ENCODE measurements around the gene PABPN1. TPM values are rescaled to one million over a fixed set of nuclear protein-coding genes. Genes with fewer than 3 reads are reported as not detected.
A peak's percentile ranks its signal among the peaks of the same experiment; 100 is the strongest.

The PABPN1 gene
- total RNA-seq, 3 donors from 2014 or later (not counting 1 experiment from before 2014, with no cell fraction given) = 226 to 261 (median 238) TPM

DNA sequence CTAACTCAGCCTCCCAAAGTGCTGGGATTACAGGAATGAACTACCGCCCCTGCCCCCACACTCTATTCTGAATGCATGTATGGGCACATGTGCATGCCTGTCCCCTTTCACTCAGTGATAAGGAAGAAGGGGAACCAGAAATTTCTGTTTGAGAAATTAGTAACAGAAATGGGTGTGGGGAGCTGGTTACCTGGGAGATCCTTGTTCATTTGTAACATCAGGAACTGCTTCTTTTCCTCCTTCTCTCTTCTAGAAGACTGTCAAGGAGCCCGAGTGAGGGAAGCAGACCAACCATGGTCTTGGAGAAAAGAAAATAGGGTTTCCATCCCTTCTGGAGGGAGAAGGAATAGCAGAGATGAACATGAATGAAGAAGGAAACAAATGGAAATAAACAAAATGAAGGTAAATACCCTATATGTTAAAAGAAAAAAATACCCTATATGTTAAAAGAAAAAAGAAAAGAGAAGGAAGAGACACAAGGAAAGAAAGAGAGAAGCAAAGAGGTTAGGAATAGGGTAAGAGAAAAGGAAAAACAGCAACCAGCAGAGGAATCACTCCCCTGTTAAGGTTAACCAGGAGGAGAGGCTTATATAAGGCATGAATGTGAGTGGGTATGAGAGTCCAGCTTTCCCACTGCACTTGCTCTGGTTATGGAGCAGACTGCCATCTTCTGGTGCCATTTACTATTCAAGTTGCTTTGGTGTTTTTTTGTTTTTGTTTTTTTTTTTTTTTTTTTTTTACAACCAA lies 21.9 kb upstream of the PABPN1 start:
- no peaks in the 10 kb centered on the region for H3K27me3 ChIP-seq (ENCODE audit: control insufficient read depth, insufficient read depth, low read length)
- Mint-ChIP-seq H3K27ac (peak overlapping the region; percentile 92 to 99), H3K9me3 (no peaks in the 10 kb centered on the region), H3K4me1 (peaks cover 20 to 33% of the 10 kb centered on the region in 2 donors), H3K4me3 (peak overlapping the region; percentile 68), H3K27me3 (ENCODE audit: low read depth in 2 of 2) (no peaks in the 10 kb centered on the region), H3K36me3 (no peaks in the 10 kb centered on the region)
- DNase-seq = peak in 1 of 2 donors; percentile 70
- intact Hi-C loops (cut with micrococcal nuclease) = loop anchor here (2.0 kb wide), 1 partner anchor 179 kb away; no protein-coding TSS in a partner anchor
- no peak overlapping the region for H3K4me3 ChIP-seq (ENCODE audit: low read length)
- 100% methylated on average over 1 of the region's 2 CpGs for WGBS (ENCODE audit: insufficient coverage)
- H3K27ac ChIP-seq (ENCODE audit: low read length) = no peak overlapping the region
- H3K4me1 ChIP-seq (ENCODE audit: control insufficient read depth, insufficient read depth, low read length) = peaks cover 31% of the 10 kb centered on the region
- TF ChIP-seq, protein P1, sequence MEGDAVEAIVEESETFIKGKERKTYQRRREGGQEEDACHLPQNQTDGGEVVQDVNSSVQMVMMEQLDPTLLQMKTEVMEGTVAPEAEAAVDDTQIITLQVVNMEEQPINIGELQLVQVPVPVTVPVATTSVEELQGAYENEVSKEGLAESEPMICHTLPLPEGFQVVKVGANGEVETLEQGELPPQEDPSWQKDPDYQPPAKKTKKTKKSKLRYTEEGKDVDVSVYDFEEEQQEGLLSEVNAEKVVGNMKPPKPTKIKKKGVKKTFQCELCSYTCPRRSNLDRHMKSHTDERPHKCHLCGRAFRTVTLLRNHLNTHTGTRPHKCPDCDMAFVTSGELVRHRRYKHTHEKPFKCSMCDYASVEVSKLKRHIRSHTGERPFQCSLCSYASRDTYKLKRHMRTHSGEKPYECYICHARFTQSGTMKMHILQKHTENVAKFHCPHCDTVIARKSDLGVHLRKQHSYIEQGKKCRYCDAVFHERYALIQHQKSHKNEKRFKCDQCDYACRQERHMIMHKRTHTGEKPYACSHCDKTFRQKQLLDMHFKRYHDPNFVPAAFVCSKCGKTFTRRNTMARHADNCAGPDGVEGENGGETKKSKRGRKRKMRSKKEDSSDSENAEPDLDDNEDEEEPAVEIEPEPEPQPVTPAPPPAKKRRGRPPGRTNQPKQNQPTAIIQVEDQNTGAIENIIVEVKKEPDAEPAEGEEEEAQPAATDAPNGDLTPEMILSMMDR (IDR thresholded peaks at IDR 0.05) = peak; percentile 15
- ATAC-seq = no peak
- no peaks in the 10 kb centered on the region for H3K9me3 ChIP-seq (ENCODE audit: control insufficient read depth, insufficient read depth, low read length)
- H3K36me3 ChIP-seq (ENCODE audit: control insufficient read depth, insufficient read depth, low read length) = peaks cover 15% of the 10 kb centered on the region

DNA sequence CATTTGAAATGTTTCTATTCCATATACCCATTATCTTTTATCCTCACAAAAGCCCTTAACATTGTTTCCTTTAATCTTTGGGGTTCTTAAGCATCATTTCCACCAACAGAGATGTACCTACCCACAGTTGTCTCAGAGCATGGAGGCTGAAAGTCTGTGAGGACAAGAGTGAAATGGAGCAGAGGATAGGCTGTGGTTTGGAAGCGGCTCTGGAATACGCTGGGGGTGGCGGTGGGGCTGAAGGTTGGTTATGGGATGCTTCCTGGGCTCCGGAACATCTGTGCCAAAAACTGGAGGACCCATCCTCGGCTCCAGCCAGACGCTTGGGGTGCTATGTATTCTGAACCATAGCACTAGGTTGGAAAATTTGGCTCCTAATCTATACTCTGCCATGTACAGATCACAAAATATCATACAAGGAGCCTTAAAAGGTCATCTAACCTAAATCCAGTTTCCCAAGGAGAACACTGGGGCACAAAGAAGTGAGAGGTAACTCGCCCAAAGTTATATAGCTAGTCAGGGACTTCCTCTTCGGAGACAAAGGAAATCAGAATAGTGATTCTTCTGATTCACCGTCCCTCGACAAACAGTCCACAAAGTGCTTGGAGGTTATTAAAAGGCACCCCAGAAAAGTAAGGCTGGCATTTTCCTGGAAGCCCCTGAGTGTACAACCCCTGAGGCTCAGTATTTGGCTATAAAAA lies 21.1 kb upstream of the PABPN1 start:
- peaks cover 16 to 34% of the 10 kb centered on the region in 2 donors for H3K4me1 Mint-ChIP-seq
- intact Hi-C loops (cut with micrococcal nuclease) = loop anchor here (2.0 to 10.0 kb wide), 2 partner anchors 179 to 205 kb away; partner anchors contain the start of genes ACIN1 and C14orf119
- H3K9me3 Mint-ChIP-seq = no peaks in the 10 kb centered on the region
- Histone ChIP-seq H3K9me3 (ENCODE audit: control insufficient read depth, insufficient read depth, low read length) (no peaks in the 10 kb centered on the region), H3K4me3 (ENCODE audit: low read length) (peak overlapping the region; percentile 77), H3K4me1 (ENCODE audit: control insufficient read depth, insufficient read depth, low read length) (peaks cover 23% of the 10 kb centered on the region), H3K36me3 (ENCODE audit: control insufficient read depth, insufficient read depth, low read length) (peaks cover 15% of the 10 kb centered on the region), H3K27ac (ENCODE audit: low read length) (peak overlapping the region; percentile 94), H3K27me3 (ENCODE audit: control insufficient read depth, insufficient read depth, low read length) (no peaks in the 10 kb centered on the region)
- WGBS (ENCODE audit: insufficient coverage) = 68% methylated on average over 10 of the region's 10 CpGs
- H3K36me3 Mint-ChIP-seq = no peaks in the 10 kb centered on the region
- H3K4me3 Mint-ChIP-seq = peak overlapping the region; percentile 92
- no peak for ATAC-seq
- peak overlapping the region; percentile 92 to 99 for H3K27ac Mint-ChIP-seq
- H3K27me3 Mint-ChIP-seq (ENCODE audit: low read depth in 2 of 2) = no peaks in the 10 kb centered on the region
- TF ChIP-seq, protein P1 (IDR thresholded peaks at IDR 0.05) = no peak
- peak in 1 of 2 donors; percentile 43 for DNase-seq

DNA sequence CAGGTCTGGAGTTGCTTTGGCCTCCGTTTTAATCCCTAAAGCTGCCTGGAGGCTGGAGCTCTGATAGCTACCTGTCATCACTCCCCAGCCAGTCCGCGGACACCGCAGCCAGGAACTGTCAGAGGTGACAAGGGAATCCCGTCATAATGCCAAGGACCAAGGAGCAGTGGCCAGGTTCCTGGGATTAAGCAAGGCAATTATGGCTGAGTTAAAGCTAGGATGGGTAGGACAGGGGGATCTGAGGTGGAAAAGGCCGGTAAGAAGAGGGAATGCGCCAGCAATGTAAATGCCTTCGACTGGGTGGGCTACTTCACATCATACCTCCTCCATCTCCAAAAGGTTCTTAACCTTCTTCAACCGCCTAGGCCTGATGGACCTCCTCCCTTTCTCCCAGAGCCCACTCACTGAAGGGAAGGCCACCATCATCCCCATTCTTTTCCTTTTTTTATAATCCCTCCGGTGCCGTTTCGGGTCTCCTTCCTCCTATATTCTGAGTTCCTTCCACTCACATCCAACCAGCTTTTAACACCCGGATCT lies 20.5 kb upstream of the PABPN1 start:
- H3K4me3 ChIP-seq (ENCODE audit: low read length) = peak overlapping the region; percentile 77
- H3K27me3 ChIP-seq (ENCODE audit: control insufficient read depth, insufficient read depth, low read length) = no peaks in the 10 kb centered on the region
- peak in 1 of 2 donors; percentile 25 for DNase-seq
- no peak for ATAC-seq
- intact Hi-C loops (cut with micrococcal nuclease) = loop anchor here (1.0 to 10.0 kb wide), 4 partner anchors 14 to 206 kb away; partner anchors contain the start of genes ACIN1, C14orf119, HOMEZ and NGDN
- TF ChIP-seq, protein P1 (IDR thresholded peaks at IDR 0.05) = no peak
- 9% methylated on average over 12 of the region's 13 CpGs for WGBS (ENCODE audit: insufficient coverage)
- no peaks in the 10 kb centered on the region for H3K27me3 Mint-ChIP-seq (ENCODE audit: low read depth in 2 of 2)
- peak overlapping the region; percentile 92 for H3K4me3 Mint-ChIP-seq
- no peaks in the 10 kb centered on the region for H3K9me3 ChIP-seq (ENCODE audit: control insufficient read depth, insufficient read depth, low read length)
- H3K27ac Mint-ChIP-seq = peak overlapping the region; percentile 92 to 99
- peaks cover 14 to 34% of the 10 kb centered on the region in 2 donors for H3K4me1 Mint-ChIP-seq
- H3K4me1 ChIP-seq (ENCODE audit: control insufficient read depth, insufficient read depth, low read length) = peaks cover 23% of the 10 kb centered on the region
- H3K36me3 Mint-ChIP-seq = no peaks in the 10 kb centered on the region
- peaks cover 15% of the 10 kb centered on the region for H3K36me3 ChIP-seq (ENCODE audit: control insufficient read depth, insufficient read depth, low read length)
- peak overlapping the region; percentile 94 for H3K27ac ChIP-seq (ENCODE audit: low read length)
- H3K9me3 Mint-ChIP-seq = no peaks in the 10 kb centered on the region
